ENCODE data around the gene PDPK1.
"Not testable (repeated sequence)": the region's sequence is repeated elsewhere in the genome, so short reads cannot be mapped to it uniquely, and the experiment has no call there.

Gene PDPK1

DNA sequence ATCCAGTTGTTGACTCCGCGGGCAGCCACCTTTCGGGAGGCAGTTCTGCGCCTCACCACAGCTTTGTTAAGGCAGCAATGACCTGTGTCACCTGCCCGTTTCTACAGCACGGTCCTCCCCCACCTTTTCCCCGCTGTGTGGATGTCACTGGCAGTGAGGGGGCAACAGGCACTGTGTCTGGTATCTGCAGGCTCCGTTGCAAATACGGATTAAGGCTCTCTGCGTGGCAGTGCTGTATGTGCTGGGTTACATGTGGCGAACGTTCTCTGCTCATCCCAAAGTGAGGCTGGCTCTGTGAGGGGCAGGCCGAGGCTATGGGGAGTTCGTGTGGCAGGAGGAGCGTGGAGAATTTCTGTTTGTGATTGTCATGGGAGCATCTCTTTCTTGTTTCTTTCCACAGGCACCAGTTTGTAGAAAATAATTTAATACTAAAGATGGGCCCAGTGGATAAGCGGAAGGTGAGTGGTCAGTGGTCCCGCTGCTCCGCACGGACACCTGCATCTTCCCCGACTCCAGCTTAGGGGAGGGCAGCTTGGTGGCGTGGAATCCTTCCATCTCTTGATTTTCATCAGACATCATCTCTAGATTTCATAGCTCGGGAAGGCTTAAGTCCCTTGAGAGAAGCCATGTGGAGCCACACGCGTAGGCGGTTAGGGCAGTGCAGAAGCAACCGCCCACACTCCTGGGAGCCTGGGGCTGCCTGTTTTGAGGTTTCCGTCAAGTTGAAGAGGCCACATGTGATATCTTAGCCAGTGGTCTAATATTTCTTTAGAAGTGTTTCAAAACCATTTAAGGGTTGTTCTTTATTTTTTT lies 57.8 kb downstream of the PDPK1 start:
- no peak for FAIRE-seq

DNA sequence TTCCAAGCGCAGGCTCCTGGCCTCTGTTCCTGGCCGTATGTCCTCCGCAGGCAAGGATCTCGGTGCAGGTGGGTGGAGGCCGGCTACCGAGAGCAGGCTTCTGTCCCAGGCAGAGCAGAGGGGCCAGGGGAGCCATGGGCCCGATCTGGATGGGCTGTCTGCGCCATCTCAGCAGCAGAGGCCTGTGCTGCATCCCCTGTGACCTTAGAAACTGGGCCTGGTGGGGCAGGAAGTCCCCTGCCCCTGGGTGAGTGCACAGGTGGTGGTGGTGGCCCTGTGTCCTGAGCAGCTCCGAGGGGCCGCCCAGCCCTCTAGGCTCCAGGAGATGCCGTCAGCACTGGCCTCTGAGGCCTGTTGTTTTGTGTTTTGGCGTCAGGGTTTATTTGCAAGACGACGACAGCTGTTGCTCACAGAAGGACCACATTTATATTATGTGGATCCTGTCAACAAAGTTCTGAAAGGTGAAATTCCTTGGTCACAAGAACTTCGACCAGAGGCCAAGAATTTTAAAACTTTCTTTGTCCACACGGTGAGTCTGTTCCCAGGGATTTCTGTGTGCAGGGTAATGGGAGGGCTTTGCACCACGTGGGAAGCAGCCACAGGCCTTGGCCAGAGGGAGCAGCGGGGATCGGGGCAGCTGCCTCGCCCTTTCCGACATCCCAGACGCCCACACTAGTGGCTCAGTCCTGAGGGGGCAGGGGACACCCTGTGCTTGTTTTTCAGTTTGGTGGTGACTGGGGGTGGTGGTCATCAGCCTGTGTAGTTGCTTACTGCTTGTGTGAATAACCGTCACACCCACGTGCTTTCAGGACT lies 59.1 kb downstream of the PDPK1 start:
- FAIRE-seq, result no peak

DNA sequence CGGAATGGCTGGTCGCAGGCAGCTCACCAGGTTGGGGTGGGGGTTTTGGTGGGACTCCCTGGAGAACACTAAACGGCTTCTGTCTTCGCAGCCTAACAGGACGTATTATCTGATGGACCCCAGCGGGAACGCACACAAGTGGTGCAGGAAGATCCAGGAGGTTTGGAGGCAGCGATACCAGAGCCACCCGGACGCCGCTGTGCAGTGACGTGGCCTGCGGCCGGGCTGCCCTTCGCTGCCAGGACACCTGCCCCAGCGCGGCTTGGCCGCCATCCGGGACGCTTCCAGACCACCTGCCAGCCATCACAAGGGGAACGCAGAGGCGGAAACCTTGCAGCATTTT lies 59.7 kb downstream of the PDPK1 start:
- no peak for FAIRE-seq

DNA sequence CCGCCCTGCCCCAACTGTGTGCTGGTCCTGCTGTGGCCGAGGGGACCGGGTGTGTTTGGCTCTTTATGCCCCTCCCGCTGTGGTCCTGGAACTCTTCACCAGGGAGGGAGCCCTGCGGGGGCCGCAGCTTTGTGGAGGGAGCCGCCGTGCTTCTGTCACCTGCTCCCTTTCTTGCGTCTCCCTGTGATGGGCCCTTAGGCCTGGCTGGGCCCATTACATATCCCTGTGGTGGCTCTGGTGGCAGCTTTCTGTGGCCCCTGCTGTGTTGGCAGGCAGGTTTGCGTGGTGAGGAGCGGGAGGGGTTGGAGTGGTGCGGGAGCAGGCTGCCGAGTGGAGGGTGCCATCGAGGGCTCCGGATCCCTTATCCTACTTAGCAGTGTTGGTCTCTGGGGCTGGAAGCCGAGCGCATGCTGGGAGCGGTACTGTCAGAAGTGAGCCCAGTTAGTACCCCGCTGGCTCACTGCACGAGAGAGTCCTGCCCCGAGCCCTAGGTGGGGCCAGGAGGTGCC lies 60.4 kb downstream of the PDPK1 start:
- no peak for FAIRE-seq

DNA sequence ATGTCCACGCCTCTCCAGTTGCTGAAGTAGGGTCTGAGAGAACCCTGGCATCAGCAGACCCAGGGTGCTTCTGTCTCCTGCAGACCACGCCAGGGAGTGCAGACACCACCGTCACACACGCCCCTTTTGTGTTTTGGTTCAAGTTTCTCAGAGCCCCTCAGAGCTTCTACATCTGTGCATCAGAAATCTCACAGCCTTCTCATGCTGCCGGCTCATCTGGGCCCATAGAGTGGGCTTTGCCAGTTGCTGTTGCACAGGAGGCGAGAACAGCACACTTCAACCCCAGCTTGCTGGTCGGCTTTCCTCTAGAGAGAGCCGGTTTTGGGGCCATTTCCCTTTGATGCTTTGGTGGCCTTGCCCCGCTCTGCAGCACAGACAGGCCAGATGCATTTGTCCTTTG lies 60.9 kb downstream of the PDPK1 start:
- FAIRE-seq, result no peak

DNA sequence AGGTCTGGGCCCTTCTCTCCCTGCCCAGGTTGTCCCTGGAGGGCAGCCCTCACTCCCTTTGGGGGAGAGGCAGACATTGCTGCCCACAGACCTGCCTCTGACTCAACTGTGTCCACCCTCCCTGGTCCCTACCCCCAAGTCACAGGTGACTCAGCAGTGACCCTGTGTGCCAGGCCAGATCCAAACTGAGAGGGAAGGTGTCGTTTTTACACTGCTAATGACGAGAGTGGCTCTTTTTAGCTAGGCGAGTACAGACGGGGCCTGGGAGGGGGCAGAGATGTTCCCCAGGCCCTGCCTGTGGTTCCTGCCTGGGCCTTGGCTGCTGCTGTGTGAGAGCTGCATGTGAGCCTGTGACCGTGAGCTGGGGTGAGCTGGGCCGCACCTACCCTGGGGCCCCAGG lies 61.3 kb downstream of the PDPK1 start:
- not testable (repeated sequence) for FAIRE-seq

DNA sequence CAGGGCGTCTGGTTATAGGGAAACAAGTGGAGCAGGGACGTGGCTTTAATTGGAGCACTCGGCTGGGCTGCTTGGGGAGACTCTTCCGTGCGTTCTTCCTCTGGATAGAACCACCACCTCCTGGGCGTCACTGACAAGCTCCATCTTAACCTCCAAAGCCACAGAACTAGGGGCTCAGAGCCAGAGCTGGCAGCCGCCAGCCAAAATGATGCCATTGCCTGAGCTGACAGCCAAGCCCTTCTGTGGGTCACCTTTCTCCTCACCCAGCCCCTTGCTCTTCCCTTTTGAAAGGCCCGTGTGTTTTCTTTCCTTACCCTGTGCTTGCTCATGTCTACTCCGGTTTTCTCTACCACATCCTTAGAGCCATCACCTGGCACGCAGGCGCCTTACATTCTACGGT lies 62.0 kb downstream of the PDPK1 start:
- FAIRE-seq, result not testable (repeated sequence)

DNA sequence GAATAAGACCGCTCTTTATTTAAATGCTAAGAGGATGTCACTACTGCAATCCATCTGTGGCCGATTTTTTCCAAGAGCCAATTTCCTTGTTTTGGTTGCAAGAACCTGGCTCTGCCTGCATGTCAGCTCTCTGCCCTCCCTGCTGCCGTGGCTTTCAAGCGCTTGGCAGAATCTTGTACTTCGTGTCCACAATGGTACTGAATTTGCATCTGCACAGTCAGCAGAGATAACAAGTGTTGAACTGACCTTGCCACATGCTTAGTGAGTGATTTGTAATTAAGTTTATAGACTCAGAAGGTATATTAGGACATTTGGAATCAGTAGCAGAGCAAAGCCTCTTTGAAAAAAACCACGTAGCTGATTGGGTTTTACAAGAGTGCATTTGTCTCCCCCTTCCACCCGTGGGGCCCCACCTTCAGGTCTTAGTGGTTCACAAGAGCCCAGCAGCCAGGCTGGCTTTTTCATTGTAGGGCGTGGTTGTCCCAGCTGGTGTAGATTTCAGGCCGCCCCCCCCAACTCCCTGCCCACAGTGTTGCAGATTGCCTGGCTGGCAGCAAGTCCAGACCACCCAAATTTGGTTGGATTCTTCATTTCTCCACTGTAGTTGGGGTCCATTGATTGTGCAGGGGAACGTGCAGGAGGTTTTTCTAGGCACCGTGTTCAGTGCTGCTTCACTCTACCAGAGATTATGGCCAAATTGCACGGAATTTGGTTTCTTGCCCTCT lies 63.6 kb downstream of the PDPK1 start:
- FAIRE-seq, result not testable (repeated sequence)

DNA sequence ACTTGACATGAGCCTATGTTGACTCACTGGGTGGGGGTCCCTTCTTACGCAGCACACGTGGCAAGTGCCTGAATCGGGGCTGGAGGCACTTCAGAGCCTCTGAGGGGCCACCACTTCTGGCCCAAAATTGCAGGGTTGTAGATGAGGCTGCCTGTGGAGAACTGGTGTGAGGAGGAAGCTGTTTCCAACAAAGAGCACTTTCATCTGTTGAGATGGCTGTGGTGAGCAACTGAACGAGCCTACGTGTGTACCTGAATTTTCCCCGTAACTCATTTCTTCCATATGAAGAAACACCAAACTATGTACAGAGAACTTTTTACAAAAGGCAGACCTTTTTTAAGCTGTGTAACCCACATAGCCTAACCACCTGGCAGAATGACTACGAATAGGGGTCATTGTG lies 64.4 kb downstream of the PDPK1 start:
- not testable (repeated sequence) for FAIRE-seq

DNA sequence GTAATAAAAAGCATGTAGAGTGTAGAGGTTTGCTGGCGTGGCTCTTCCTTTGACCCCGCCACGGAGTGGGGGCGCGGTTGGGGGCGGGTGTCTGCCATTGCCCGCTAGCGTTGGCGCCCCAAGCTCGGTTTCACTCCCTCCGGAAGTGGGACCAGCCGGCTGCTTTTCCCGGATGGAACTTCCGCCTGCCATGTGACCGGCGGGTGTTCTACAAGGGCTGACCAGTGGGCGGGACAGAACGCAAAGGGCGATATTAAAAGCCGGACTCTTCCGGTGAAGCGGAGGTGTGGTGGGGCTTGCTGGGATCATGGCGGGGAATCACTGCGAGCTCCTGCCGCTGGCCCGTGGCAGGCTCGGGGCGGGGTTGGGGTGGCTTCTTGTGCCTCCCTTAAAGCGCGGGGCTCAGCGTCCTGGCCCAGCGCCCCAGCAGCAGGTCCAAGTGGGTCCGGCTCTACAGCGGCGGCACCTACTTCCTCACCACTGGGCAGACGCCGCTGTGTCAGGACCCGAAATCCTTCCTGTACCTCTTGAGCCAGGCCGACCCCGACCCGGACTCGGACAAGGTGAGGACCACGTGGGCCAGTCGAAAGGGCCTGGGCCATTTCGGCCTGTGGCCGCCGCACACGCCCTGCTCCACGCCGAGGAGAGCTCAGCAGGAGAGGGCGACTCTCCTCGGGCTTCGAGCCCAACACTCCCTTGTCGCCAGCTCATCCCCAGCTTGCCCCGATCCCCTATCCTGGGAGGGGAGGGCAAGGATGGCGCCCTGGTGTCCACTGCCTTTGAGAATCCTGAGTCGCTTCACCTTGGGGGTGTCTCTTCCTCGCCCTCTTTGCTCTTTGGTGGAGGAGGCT lies 65.6 kb downstream of the PDPK1 start:
- no peak for FAIRE-seq

DNA sequence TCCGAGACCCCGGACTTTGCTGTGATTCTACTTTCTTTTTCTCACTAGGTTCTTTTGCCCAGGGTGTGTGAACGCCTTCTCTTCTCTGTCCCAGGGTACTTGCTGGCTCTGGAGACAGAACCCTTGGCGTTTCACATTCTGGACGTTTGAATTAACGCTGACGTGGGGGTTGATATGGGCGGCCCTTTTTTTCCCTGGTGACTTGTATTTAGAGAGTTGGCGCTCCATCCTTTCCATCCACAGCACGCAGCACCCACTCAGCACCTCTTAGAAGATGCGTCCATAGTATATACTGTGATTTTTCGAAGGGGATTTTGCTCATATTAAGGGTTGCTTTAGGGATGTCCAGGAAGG lies 66.2 kb downstream of the PDPK1 start:
- not testable (repeated sequence) for FAIRE-seq

DNA sequence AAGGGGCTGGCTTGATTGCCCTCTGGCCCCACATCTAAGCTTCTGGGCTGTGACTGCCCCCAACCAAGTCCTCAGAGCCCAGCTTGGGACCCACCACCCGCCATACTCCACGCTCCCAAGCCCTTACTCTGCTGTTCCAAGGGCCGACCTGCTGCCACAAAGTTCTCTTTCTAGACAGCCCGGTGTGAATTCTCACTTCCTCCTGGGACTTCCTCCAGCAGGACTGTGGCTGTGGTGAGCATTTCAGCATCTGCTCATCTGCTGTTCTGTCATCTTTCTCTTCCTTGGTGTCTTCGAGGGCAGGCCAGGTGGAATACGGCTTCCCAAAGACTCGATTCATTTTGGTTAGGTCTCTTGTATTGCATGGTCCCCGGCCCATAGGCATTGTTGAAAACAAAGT lies 69.0 kb downstream of the PDPK1 start:
- FAIRE-seq, result not testable (repeated sequence)

DNA sequence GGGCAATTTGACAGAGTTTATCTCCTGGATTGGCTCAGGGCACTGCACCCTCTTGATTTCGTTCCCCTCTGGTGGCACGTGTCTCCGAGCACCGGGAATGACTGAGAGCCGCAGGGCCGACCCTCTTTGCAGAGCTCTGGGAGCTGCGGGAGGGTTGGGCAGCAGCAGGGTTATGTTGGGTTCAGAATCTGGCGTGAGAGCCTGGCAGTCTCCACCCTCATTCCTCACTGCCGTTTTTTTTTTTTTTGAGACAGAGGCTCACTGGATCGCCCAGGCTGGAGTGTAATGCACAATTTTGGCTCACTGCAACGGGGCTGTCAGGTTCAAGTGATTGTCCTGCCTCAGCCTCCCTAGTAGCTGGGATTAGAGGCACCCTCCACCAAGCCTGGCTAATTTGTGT lies 71.5 kb downstream of the PDPK1 start:
- not testable (repeated sequence) for FAIRE-seq

DNA sequence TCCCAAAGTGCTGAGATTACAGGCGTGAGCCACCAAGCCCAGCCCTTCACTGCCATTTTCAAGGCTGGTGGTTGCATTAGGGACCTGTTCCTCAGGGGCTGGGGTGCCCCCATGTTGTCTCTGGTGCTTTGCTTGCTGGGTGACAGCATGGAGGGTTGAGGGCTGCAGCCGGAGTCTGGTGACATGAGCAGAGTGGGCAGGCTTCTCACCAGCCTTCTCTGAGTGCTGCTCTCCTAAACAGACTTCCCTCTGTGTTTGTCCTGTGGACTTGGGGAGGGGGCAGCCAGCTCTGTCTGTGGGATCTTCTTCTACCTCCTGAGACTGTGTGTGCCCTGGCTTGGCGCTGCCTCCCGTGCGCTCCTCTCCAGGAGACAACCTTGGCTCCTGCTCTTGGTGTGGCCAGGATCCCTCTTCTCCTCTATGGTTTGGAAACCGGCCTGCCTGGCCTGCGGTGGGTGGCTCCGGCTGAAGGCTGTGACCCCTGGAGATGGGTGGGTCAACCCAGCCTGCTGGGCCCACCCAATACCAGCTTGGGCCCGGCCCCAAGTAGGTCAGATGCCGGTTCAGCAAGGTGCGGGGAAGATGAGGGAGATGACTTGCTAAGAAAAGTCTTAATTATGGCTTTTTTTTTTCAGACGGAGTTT lies 72.1 kb downstream of the PDPK1 start:
- FAIRE-seq, result no peak

DNA sequence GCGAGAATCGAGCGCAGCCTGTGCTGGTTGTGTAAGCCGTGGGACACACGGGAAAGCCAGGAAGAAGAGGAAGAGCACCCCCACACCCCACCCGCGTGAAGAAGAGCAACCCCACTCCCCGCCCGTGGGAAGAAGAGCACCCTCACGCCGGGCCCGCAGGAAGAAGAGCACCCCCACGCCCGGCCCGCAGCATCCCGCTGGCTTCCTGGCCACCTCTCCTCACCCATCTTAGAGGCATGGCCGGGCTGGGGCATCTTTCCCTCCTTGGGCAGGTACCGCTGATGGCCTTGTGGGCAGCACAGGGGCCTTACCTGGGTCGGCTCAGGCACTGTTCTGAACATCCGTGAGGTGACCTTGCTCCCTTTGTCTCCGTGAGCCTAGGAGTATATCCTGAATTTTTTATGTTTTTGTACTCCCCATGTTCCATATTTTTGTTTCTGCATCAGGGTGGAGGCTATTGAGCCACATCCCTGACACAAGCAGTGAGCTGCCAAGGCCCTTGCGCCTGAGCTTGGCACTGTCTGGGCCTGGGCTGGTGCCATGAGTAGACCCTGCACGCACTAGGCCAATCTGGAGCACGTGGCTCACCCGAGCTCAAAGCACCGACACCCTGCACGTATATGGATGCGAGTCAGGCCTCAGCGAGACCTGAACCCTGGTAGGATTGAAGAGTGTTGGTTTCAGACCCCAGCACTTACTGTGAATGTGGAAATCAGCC lies 73.1 kb downstream of the PDPK1 start:
- FAIRE-seq, result no peak

DNA sequence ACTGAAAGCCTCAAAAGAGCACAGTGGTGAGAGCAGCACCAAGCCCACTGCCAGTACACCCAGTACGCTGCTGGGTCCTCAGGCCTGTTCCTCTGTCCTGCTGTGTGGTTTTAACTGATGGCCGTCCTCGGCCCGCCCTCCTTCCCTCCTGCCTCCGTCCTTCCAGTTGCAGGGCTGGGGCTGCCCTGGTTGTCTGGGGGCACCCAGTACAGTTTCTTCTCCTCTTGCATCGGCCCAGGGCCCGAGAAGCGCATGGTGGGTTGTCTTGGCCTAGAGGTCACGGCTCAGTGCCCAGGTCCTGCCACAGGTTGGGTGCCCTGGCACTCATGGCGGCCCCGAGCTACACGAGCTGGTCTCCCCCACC lies 73.7 kb downstream of the PDPK1 start:
- no peak for FAIRE-seq

DNA sequence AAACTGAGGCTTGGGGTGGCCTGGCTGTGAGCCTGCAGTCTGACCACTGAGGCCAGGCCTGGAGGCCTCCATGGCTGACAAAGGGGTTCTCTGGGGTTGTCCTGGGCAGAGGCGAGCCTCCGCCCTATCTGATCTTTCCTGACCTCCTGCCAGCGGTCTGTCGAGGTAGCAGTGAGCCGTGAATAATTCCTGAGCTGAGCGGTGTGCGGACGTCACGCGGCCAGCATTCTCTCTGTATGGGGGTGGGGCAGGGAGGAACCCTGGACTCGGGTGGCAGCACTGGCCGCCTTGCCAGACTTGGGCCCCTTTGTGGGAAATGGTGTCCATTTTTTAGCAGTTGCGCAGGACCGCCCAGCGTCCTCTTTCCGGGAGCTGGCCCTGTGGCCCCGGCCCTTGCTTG lies 74.1 kb downstream of the PDPK1 start:
- not testable (repeated sequence) for FAIRE-seq

DNA sequence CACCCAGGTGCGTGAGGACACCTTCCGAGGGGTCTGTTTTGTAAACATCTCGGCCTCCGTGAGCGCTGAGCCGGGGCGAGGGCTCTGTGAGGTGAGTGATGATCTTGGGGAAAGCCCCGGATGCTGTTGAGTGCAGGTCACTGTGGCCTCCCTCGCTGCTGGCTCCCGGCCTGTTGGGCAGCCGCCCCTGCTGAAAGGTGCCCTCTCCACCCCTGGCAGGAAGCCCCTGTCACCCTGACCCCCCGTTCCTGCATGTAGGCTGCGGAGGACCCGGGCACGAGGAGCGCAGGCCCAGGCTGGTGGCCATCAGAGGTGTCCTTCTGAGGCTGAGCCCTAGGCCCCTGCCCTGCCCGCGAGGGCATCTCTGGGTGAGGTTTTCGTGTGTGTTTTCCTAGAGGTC lies 75.4 kb downstream of the PDPK1 start:
- FAIRE-seq, result not testable (repeated sequence)

DNA sequence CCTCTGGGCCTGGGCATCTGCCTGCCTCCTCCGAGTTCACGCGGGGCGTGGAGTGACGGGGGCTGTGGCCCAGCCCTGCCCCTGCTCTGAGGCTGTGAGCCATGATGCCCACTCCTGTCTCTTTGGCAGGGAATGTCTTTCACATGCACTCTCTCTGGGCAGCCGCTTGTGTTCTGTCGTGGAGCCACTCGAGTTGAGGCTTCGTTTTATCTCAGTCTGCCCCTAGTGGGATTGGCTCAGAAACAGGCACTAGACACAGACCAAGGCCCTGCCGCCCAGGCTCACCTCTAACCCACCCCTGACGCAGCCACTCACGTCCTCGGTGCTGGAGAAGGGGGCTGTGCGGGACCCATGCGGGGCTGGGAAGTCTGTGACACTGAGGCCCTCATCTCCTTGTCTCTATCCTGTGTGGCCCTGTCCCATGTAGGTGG lies 77.0 kb downstream of the PDPK1 start:
- no peak for FAIRE-seq

DNA sequence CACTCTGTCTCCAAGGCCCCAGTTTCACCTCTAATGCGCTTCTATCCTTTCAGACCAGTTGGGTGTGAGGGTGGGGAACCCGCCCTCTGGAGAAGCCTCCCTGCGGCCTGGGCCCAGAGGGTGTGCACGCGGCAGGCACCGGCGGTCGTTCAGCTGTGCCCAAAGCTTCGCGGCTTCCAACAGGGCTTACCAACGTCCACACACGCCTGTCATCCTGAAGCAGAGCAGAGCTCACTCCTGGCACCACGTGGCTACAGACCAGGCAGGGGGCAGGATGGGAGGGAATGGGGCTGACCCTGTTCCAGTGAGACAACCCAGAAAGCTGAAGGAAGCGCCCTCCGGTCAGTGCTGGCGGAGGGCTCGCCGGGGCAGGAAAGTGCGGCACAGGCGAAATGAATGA lies 81.1 kb downstream of the PDPK1 start:
- not testable (repeated sequence) for FAIRE-seq

DNA sequence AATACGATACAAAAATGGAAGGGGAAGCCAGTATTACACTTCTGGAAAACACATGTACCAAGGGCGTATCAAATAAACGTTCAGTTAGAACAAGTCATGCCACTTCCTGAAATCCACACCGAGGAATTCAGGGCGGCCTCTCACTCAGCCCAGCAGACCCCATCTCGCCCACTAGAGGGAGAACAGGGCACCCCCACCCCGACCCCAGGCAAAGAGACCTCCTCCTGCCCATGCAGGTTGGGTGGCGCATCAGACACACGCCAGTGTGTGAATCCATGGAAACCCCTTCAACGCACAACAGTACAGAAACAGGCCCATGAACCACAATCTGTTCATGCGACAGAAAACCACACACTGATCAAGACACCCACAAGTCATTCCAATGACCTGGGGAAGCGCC lies 81.8 kb downstream of the PDPK1 start:
- FAIRE-seq, result not testable (repeated sequence)

Data from G401.6 (cell line).